DLD1 (cell line): ENCODE measurements around the gene SLC47A1.

Source experiments
- in situ Hi-C: cut with HindIII; loops from 2 replicates; pipeline ENCODE4 v1.10.0; 2017; ENCODE audit warnings: low sequenced_read_pairs

Gene SLC47A1

GRCh38 chr17:19590912-19591551, 57.4 kb downstream of the SLC47A1 start:
- in situ Hi-C loops, result no loop called here

- in situ Hi-C loops, result no loop called here
Observed at GRCh38 chr17:19592316-19592715, 58.7 kb downstream of the SLC47A1 start.

- in situ Hi-C loops, result no loop called here
Observed at GRCh38 chr17:19596869-19597268, 63.2 kb downstream of the SLC47A1 start.

- in situ Hi-C loops, result no loop called here
Observed at GRCh38 chr17:19610311-19610710, 76.7 kb downstream of the SLC47A1 start.

GRCh38 chr17:19610879-19611278, 77.2 kb downstream of the SLC47A1 start:
- in situ Hi-C loops, result no loop called here

GRCh38 chr17:19613979-19614378, 80.3 kb downstream of the SLC47A1 start:
- in situ Hi-C loops, result no loop called here

- in situ Hi-C loops, result no loop called here
Observed at GRCh38 chr17:19614900-19615299, 81.2 kb downstream of the SLC47A1 start.

GRCh38 chr17:19618015-19618414, 84.4 kb downstream of the SLC47A1 start:
- in situ Hi-C loops, result no loop called here

GRCh38 chr17:19619705-19620325, 86.2 kb downstream of the SLC47A1 start:
- in situ Hi-C loops, result no loop called here

GRCh38 chr17:19621697-19622096, 88.0 kb downstream of the SLC47A1 start:
- in situ Hi-C loops, result no loop called here

GRCh38 chr17:19626079-19626478, 92.4 kb downstream of the SLC47A1 start:
- in situ Hi-C loops, result no loop called here
